Esophagus muscularis mucosa (tissue), 4 donors: ENCODE measurements around the gene KL. TPM values are rescaled to one million over a fixed set of nuclear protein-coding genes. Genes with fewer than 3 reads are reported as not detected.

ENCODE experiments used
- DNase-seq: peaks from one replicate; pipeline ENCODE4 v3.0.0-alpha.2; 2017; ENCODE audit errors: extremely low spot score
- H3K27ac ChIP-seq, 4 donors: fragments of 200-600 bp; sonication (generic); replicated peaks in 1 of 4; 1 replicate in 3 of 4; 2 replicates in 1 of 4; pipeline ENCODE4 v1.5.1; 2016 to 2019; ENCODE audit warnings: mild to moderate bottlenecking in 1 of 4
- H3K27me3 ChIP-seq, 4 donors: fragments of 200-600 bp; sonication (generic); one replicate each; pipeline versions ENCODE4 v1.5.1 to v1.6.0; 2016 to 2019
- H3K36me3 ChIP-seq, 4 donors: fragments of 200-600 bp; sonication (generic); one replicate each; pipeline ENCODE4 v1.5.1; 2016 to 2019
- H3K4me1 ChIP-seq, 4 donors: fragments of 200-600 bp; sonication (generic); one replicate each; pipeline ENCODE4 v1.5.1; 2016 to 2019
- H3K4me3 ChIP-seq, 4 donors: fragments of 200-600 bp; sonication (generic); 1 replicate in 2 of 4; 2 replicates in 2 of 4; pipeline ENCODE4 v1.5.1; 2016 to 2019; ENCODE audit warnings: mild to moderate bottlenecking in 4 of 4, moderate library complexity in 1 of 4
- H3K9me3 ChIP-seq, 4 donors: fragments of 200-600 bp; sonication (generic); 1 replicate in 3 of 4; 2 replicates in 1 of 4; pipeline ENCODE4 v1.5.1; 2016 to 2019
- EP300 ChIP-seq: sonication (generic); formaldehyde crosslinking; IDR thresholded peaks from one replicate; pipeline ENCODE4 v1.6.1; 2017; ENCODE audit warnings: antibody characterized with exemption
- POLR2A ChIP-seq: fragments of 450-650 bp; IDR thresholded peaks from one replicate; pipeline ENCODE4 v1.6.1; 2017; ENCODE audit warnings: antibody characterized with exemption, moderate library complexity, mild to moderate bottlenecking, low read depth
- POLR2AphosphoS5 ChIP-seq, 2 donors: sonication (generic); formaldehyde crosslinking; IDR thresholded peaks; one replicate each; pipeline ENCODE4 v1.6.1; 2017; ENCODE audit warnings: antibody characterized with exemption in 2 of 2
- WGBS: methylation state at CpG from one replicate; pipeline ENCODE4 v1.1.5; 2018; 5-methylcytosine and 5-hydroxymethylcytosine counted together
- intact Hi-C: fragments of 100-400 bp; cut with DNase I; formaldehyde crosslinking; loops from one replicate; pipeline ENCODE4 v1.15.1; 2023
- total RNA-seq, 4 donors: library from RNA; depleted of rRNA; stranded (reverse); fragments of >200 nt; gene quantifications; one replicate each; pipeline versions ENCODE4 v1.1.0 to v1.2.1, GENCODE V29; 2016
- TF ChIP-seq, protein P1 (sequence below), 3 experiments: fragments of 200-600 bp in 2 of 3; fragments of 450-650 bp in 1 of 3; sonication (generic) in 2 of 3; IDR thresholded peaks; one replicate each; pipeline ENCODE4 v1.5.1; 2017 to 2019; ENCODE audit warnings: antibody characterized with exemption in 3 of 3, mild to moderate bottlenecking in 2 of 3, moderate library complexity in 1 of 3

Gene KL
- total RNA-seq, 4 donors from 2014 or later = 3.7 to 6.7 (median 5.5) TPM

DNA sequence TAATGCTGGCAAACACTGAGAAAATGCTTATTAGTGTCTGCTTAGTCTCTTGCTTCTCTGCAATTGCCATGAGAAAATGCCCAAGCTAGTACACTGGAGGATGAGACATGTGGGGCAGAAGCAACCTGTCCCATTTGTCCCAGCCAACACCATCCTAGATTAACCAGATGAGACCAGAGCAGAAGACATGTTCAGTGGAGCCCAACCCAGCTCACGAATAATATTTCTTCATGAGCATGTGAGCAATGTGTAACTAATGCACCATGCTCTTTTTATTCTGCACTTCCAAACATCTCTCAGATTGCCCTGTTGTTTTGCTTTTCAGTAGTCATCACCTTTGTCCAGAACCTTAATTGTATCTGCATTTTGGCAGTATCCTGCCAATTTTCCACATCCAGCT lies 21.4 kb downstream of the KL start:
- intact Hi-C loops = no loop called here
- no peaks in the 10 kb centered on the region for H3K36me3 ChIP-seq
- no peaks in the 10 kb centered on the region for H3K9me3 ChIP-seq
- H3K27ac ChIP-seq = no peak overlapping the region
- H3K4me3 ChIP-seq = no peak overlapping the region
- H3K4me1 ChIP-seq = peaks cover 0 to 46% (median 28%) of the 10 kb centered on the region in 4 donors
- TF ChIP-seq POLR2AphosphoS5 (IDR thresholded peaks at IDR 0.05) (no peak), EP300 (no peak), POLR2A (no peak)
- TF ChIP-seq, protein P1, sequence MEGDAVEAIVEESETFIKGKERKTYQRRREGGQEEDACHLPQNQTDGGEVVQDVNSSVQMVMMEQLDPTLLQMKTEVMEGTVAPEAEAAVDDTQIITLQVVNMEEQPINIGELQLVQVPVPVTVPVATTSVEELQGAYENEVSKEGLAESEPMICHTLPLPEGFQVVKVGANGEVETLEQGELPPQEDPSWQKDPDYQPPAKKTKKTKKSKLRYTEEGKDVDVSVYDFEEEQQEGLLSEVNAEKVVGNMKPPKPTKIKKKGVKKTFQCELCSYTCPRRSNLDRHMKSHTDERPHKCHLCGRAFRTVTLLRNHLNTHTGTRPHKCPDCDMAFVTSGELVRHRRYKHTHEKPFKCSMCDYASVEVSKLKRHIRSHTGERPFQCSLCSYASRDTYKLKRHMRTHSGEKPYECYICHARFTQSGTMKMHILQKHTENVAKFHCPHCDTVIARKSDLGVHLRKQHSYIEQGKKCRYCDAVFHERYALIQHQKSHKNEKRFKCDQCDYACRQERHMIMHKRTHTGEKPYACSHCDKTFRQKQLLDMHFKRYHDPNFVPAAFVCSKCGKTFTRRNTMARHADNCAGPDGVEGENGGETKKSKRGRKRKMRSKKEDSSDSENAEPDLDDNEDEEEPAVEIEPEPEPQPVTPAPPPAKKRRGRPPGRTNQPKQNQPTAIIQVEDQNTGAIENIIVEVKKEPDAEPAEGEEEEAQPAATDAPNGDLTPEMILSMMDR (IDR thresholded peaks at IDR 0.05) = no peak
- WGBS = 65% methylated on average over 1 of the region's 1 CpG
- H3K27me3 ChIP-seq = no peaks in the 10 kb centered on the region
- no peak for DNase-seq

DNA sequence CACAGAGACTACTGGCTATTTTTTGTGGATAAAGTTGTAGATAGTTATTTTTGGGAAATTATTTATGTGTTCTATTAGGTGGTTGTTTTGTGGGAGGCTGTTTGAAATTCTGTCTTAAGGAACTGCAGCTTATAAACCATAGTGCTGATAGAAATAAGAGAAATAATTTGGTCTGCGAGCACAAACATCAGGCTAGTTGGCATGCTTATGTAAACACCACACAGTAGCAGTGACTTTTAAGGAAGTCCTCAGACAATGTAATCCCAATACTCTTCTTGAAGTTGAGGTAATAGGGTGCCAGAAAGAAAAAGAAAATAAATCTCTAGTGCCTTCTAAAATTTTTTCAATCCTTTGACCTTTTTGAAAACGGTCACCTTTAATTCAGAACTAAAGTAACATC lies 23.9 kb downstream of the KL start:
- peak overlapping the region; percentile 32 to 74 (median 62) for H3K27ac ChIP-seq
- WGBS = 40% methylated on average over 2 of the region's 2 CpGs
- intact Hi-C loops = no loop called here
- no peak overlapping the region for H3K4me3 ChIP-seq
- H3K9me3 ChIP-seq = no peaks in the 10 kb centered on the region
- TF ChIP-seq, protein P1 (IDR thresholded peaks at IDR 0.05) = no peak
- peaks cover 0 to 38% (median 22%) of the 10 kb centered on the region in 4 donors for H3K4me1 ChIP-seq
- H3K27me3 ChIP-seq = no peaks in the 10 kb centered on the region
- no peak for DNase-seq
- no peaks in the 10 kb centered on the region for H3K36me3 ChIP-seq

DNA sequence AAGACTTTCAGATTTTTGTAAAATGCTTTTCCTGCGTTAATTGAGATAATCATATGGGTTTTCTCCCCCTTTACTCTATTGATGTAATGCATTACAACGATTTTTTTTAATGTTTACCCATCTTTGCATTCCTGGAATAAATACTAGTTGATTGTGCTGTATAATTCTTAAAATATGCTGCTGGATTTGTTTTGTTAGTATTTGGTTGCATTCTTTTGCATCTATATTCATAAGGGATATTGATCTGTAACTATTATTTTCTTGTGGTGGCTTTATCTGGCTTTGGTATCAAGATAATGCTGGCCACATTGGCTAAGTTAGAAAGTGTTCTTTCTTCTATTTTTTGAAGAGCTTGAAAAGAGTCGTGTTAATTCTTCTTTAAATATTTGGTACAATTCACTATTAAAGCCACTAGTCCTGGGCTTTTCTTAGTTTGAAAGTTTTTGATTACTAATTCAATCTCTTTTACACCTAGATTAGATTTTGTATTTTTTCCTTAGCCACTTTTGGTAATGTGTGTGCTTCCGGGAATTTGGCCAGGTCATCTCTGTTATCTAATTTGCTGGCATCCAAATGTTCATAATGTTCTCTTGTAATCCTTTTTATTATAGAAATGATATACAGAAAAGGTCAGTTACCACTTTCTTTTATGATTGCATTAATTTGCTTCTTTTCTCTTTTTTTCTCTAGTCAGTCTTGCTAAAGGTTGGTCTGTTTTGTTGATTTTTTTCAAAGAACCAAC lies 29.8 kb downstream of the KL start:
- peaks cover 0 to 16% (median 9%) of the 10 kb centered on the region in 4 donors for H3K4me1 ChIP-seq
- WGBS = 83% methylated on average over 4 of the region's 4 CpGs
- intact Hi-C loops = no loop called here

DNA sequence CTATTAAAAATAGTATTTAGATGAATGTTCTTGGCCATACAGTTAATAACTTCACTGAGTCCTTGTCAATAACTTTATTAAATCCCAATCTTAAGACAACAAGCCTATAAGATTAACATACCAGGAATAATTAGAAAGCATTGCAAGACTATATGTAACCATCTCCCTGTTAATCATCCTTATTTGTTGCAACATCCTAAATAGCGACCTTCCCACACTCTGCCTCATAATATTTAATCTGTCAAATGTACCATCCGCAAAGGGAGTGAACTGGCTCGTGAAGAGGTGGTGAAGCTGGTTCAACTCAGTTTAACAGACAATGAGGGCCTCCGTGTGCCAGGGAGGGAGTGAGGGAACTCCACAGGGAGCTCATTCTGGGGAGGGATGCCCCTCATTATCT lies 33.9 kb downstream of the KL start:
- peaks cover 0 to 23% (median 15%) of the 10 kb centered on the region in 4 donors for H3K4me1 ChIP-seq
- no peak overlapping the region for H3K4me3 ChIP-seq
- no peaks in the 10 kb centered on the region for H3K9me3 ChIP-seq
- intact Hi-C loops = no loop called here
- H3K36me3 ChIP-seq = no peaks in the 10 kb centered on the region
- no peak overlapping the region for H3K27ac ChIP-seq
- 58% methylated on average over 4 of the region's 4 CpGs for WGBS
- H3K27me3 ChIP-seq = no peaks in the 10 kb centered on the region
- TF ChIP-seq POLR2AphosphoS5 (IDR thresholded peaks at IDR 0.05) (no peak), EP300 (no peak), POLR2A (no peak)
- TF ChIP-seq, protein P1 (IDR thresholded peaks at IDR 0.05) = no peak
- DNase-seq = no peak

More for the DNA sequence above, 29.8 kb downstream of the KL start:
- TF ChIP-seq POLR2A = no peak
- TF ChIP-seq, protein P1 (IDR thresholded peaks at IDR 0.05) = no peak
- TF ChIP-seq EP300 = no peak
- no peak for TF ChIP-seq POLR2AphosphoS5 (IDR thresholded peaks at IDR 0.05)
- H3K9me3 ChIP-seq = no peaks in the 10 kb centered on the region
- no peak overlapping the region for H3K4me3 ChIP-seq
- no peaks in the 10 kb centered on the region for H3K36me3 ChIP-seq
- no peak for DNase-seq
- no peaks in the 10 kb centered on the region for H3K27me3 ChIP-seq
- no peak overlapping the region for H3K27ac ChIP-seq

DNA sequence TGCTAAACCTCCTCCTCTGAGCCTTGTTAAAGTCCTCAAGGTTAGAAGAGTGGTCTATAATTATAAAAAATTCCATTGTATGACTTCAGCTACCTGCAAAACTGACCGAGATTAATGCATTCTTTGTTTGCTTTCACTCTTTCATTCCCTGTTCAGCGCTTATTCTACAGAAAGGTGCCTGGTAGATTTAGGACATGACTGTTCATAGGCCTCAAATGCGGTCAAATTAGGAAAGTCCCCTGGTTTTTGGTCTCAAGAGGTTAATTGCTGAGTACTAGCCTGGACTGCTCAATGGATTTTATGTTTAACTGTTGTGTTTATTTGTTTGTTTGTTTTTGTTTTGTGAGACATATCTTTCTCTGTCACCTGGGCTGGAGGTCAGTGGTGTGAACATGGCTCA lies 35.4 kb downstream of the KL start:
- H3K9me3 ChIP-seq = no peaks in the 10 kb centered on the region
- no peak overlapping the region for H3K4me3 ChIP-seq
- DNase-seq = no peak
- no peak overlapping the region for H3K27ac ChIP-seq
- WGBS = 100% methylated on average over 3 of the region's 3 CpGs
- no peaks in the 10 kb centered on the region for H3K36me3 ChIP-seq
- H3K4me1 ChIP-seq = peaks cover 0 to 15% (median 11%) of the 10 kb centered on the region in 4 donors
- TF ChIP-seq POLR2AphosphoS5 (IDR thresholded peaks at IDR 0.05) (no peak), EP300 (no peak), POLR2A (no peak)
- TF ChIP-seq, protein P1 (IDR thresholded peaks at IDR 0.05) = no peak
- intact Hi-C loops = no loop called here
- H3K27me3 ChIP-seq = no peaks in the 10 kb centered on the region
